Activated gamma-delta T cell (primary cell): ENCODE measurements around the gene ITGA3.

Experiments used
- DNase-seq: peaks from one replicate; lab custom pipeline; 2025; lab: John Stamatoyannopoulos, UW

The ITGA3 gene

GRCh38 chr17:50129728-50130558, 74.0 kb downstream of the ITGA3 start, which contains the start of gene SAMD14:
TSS of gene SAMD14 (minus strand) at chr17:50130160. CDS start at chr17:50124959, 5,201 bp downstream.
- DNase-seq = peak; percentile 39

DNA sequence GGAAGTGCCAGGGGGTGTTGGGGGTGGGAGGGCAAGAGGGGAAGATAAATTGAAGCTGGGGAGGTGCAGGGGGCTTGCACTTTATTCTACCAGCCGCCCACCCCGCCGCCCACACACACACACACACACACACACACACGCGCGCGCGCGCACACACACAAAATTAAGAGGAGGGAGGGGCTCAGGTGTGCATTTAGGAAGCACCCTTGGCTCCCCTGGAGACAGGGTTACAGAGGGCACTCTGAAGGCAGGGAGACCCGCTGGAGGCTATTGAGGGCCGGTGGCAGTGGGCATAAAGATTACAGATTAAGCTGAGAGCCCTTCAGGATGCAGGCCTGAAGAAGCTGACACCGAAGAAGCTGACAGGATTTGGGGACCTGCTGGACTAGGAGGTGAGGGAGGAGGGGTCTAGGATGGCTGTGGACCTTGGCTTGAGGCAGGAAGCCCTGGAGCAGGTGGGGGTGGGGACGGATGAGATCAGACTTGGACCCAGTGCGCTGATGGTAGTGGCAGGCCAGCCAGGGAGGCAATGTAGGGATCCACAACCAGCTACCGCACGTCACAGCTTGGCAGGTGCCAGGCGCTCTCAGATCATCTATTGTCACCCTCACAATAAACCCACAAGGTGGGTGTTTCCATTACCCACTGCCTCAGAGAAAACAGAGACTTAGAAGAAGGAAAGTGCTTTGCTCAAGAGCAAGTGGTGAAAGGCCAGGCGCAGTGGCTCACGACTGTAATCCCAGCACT, 74.8 kb downstream of the ITGA3 start:
- DNase-seq = no peak

DNA sequence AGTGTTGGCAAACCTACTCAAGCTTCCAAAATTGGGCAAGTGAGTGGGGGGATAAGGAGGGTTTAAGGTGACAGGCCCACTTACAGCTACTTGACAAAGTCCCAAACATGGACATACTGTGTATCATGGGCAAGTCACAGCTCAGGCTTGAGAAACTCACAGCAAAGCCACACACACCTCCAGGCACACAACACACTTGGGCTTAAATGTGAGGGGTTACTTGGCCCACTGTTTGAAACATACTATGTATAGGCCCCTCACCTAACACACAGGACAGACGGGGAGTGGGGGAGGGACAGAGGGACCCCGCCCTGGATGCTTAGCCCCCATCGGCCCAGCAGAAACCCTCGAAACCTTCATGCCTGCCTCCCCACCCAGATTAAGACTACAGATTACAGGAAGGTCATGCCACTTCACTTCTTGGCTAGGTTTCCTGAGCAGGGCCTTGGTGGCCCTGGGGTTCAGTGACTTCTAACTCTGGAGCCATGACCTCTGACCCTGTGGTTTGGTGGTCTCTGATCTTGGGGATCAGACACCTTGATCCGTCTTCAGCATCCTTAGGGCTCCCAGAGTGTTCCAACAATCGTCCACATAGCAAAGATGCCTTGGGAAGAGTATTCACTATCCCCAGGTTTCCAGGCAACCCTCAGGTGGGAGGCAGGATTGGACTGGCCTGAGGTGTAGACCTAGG, 76.3 kb downstream of the ITGA3 start:
- no peak for DNase-seq

DNA sequence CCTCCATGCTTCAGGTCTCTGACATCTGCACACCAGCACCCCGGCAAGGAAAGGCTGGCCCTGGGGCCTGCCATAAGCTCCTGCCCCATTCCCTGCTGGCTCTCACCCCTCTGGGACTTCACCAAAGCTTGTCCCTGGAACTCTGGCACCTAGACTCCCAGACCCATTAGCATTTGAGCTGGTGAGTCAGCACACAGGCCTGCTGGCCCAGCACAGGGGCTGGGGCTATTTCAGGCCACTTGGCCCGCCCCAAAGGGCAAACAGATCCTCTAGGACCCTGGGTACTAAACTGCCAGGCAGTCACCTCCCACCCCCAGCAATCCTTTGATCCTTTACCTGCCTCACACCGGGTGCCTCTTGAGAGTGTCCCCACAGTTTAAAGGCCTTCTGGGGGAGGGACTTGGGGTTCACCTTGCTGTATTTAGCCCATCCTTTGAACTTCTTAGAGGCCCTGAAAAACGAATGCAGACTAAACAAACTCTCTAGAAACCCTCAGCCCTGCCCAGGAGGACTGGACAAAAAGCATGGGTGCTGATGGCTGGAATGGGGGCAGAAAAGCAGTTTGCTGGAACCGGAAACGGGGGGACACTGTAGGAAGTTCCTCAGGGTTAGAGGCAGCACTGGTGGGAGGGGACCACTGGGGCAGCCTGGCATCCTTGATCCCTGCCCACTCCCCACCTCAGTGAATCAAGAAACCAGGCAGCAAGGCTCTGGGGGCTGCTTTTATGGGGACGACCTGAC, 77.3 kb downstream of the ITGA3 start:
- DNase-seq = no peak

DNA sequence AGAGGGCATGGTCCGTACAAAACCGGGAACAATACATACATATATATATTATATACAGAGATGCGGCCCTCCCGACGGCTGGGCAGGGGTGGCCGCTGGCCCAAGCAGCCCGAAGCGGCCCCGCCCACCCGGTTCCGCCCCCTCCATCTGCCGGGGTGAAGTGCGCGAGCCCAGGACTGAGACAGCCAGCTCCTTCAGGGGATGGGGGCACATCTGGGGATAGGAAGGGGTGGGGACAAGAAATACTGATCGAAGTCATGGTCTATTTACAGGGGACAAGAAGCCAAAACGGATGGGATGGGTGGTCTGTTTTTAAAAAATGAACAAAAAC, 77.8 kb downstream of the ITGA3 start:
- no peak for DNase-seq

GRCh38 chr17:50134206-50135110, 78.5 kb downstream of the ITGA3 start:
- no peak for DNase-seq

- DNase-seq = no peak
Observed at GRCh38 chr17:50135316-50136095, 79.6 kb downstream of the ITGA3 start.

DNA sequence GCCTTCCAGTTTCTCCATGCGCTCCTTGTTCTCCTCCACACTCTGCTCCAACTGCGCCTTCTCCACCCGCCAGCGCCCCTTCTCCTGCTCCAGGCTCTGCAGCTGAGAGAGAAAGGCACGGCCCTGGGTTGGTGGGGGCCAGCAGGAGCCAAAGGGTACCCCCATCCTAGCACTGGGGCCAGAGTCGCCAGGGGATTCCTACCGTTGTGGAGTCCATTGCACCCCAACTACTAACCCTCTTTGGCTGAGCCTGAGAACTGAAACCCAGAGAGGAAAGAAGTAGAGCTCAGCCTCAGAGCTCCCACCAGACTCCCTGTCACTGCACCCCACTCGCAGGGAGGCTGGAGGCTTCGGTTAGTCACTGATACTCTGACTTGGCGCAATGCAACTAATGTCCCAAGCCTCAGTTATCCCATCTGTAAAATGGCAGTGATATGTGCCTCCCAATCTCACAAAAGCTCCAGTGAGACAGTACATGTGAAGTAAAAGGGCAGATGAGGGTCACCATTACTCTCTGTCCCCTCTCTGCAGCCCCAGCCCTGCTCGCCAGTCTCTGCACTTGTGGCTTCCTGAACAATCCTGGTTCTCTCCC, 80.3 kb downstream of the ITGA3 start:
- no peak for DNase-seq

- DNase-seq = no peak
Observed at GRCh38 chr17:50137042-50137441, 81.1 kb downstream of the ITGA3 start.

DNA sequence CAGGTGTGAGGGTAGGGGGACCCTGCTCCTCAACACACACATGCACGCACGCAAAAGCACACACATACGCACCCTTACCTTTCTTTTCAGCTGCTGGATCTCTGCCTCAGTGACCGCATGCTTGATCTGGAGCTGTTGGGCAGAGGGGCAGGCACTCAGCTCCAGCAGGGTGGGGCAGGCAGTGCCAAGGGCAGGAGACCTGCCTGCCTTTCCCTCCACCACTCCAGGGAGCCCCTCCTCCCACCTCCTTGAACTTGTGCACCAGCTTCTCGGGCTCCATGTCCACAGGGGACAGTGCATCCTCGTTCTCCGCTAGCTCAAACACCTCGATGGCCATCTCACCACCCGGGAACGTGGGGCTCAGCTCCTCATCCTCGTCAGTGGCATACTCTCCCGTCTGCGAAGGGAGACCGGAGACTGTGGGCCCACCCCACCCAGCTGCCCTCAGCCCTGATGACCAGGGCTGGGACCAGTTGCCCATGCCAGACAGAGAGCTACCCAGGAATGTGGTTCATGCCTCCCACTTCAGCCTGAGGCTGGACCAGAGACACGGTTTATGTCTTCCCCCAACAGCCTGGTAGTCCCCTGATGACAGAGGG, 83.4 kb downstream of the ITGA3 start:
- no peak for DNase-seq
